Adipose tissue (tissue), 3 donors: ENCODE data around the gene CAMK1. TPM values are rescaled to one million over a fixed set of nuclear protein-coding genes. Genes with fewer than 3 reads are reported as not detected.
A peak's percentile ranks its signal among the peaks of the same experiment; 100 is the strongest.

ENCODE experiments used
- H3K27ac ChIP-seq: one replicate; pipeline ENCODE4 v1.5.1; 2013; ENCODE audit warnings: low read depth, low read length
- WGBS, 3 donors: extraction: QIAGEN DNeasy Blood & Tissue Kit; methylation state at CpG; one replicate each; pipeline ENCODE4 v1.1.7; 2013; 5-methylcytosine and 5-hydroxymethylcytosine counted together
- polyA plus RNA-seq, 3 donors: library from polyadenylated mRNA; stranded (reverse); fragments of 200-250 nt; gene quantifications; one replicate each; pipeline ENCODE4 v1.2.3, GENCODE V29; 2013
- donor health status: healthy with polysubstance abuse.
- donor health status: Bipolar disorder and iron deficiency.
- donor health status: healthy.

The CAMK1 gene
- polyA plus RNA-seq, 3 donors = 13.4 to 121 (median 80.1) TPM

GRCh38 chr3:9797196-9797945 lies 27.6 kb upstream of the CAMK1 start:
- H3K27ac ChIP-seq = no peak overlapping the region
- WGBS, 3 donors = 90 to 91% (median 90%) methylated on average over 12 of the region's 12 CpGs

GRCh38 chr3:9795207-9795606 lies 25.5 kb upstream of the CAMK1 start:
- no peak overlapping the region for H3K27ac ChIP-seq
- WGBS, 3 donors = 72 to 84% (median 81%) methylated on average over 5 of the region's 5 CpGs

- H3K27ac ChIP-seq = no peak overlapping the region
- 90 to 94% (median 91%) methylated on average over 11 of the region's 11 CpGs for WGBS, 3 donors
These were observed 24.7 kb upstream of the CAMK1 start for GRCh38 chr3:9794400-9794799.

- H3K27ac ChIP-seq = peak overlapping the region; percentile 91
- WGBS, 3 donors = 1% methylated on average over 21 to 23 of the region's 23 CpGs
These were observed 23.5 kb upstream of the CAMK1 start for GRCh38 chr3:9793161-9793781.

GRCh38 chr3:9792405-9793160 lies 22.8 kb upstream of the CAMK1 start, which contains the start of the genes ARPC4 and TADA3:
ARPC4 (plus strand) TSS chr3:9793082; CDS start chr3:9793122, 40 bp downstream.
TADA3 (minus strand) TSS chr3:9792473; CDS start chr3:9791466, 1,007 bp downstream.
- 0 to 1% (median 0%) methylated on average over 65 of the region's 65 CpGs for WGBS, 3 donors
- H3K27ac ChIP-seq = peak within 1 kb of the TSS; percentile 91

- 15 to 16% (median 15%) methylated on average over 14 of the region's 14 CpGs for WGBS, 3 donors
- H3K27ac ChIP-seq = peak overlapping the region; percentile 62
These were observed 22.1 kb upstream of the CAMK1 start for GRCh38 chr3:9791790-9792404.

- 84 to 92% (median 89%) methylated on average over 11 of the region's 11 CpGs for WGBS, 3 donors
- no peak overlapping the region for H3K27ac ChIP-seq
These were observed 21.4 kb upstream of the CAMK1 start for GRCh38 chr3:9791127-9791526.

- 87 to 91% (median 87%) methylated on average over 6 of the region's 6 CpGs for WGBS, 3 donors
- H3K27ac ChIP-seq = no peak overlapping the region
These were observed 18.0 kb upstream of the CAMK1 start for GRCh38 chr3:9787714-9788113.

- H3K27ac ChIP-seq = no peak overlapping the region
- 88 to 92% (median 91%) methylated on average over 12 to 13 of the region's 13 CpGs for WGBS, 3 donors
These were observed 17.3 kb upstream of the CAMK1 start for GRCh38 chr3:9786825-9787669.

GRCh38 chr3:9786209-9786739 lies 16.5 kb upstream of the CAMK1 start:
- 87 to 95% (median 93%) methylated on average over 7 of the region's 7 CpGs for WGBS, 3 donors
- H3K27ac ChIP-seq = no peak overlapping the region

GRCh38 chr3:9785602-9786001 lies 15.9 kb upstream of the CAMK1 start:
- H3K27ac ChIP-seq = no peak overlapping the region
- 74 to 82% (median 75%) methylated on average over 7 of the region's 7 CpGs for WGBS, 3 donors

GRCh38 chr3:9784965-9785364 lies 15.2 kb upstream of the CAMK1 start:
- 90 to 93% (median 91%) methylated on average over 4 of the region's 4 CpGs for WGBS, 3 donors
- no peak overlapping the region for H3K27ac ChIP-seq

- H3K27ac ChIP-seq = no peak overlapping the region
- WGBS, 3 donors = 91 to 95% (median 92%) methylated on average over 14 of the region's 14 CpGs
These were observed 14.2 kb upstream of the CAMK1 start for GRCh38 chr3:9783954-9784353.

- H3K27ac ChIP-seq = no peak overlapping the region
- WGBS, 3 donors = 39 to 67% (median 48%) methylated on average over 3 of the region's 3 CpGs
These were observed 13.0 kb upstream of the CAMK1 start for GRCh38 chr3:9782770-9783169.

GRCh38 chr3:9781978-9782603 lies 12.3 kb upstream of the CAMK1 start:
- WGBS, 3 donors = 67 to 76% (median 69%) methylated on average over 3 of the region's 3 CpGs
- no peak overlapping the region for H3K27ac ChIP-seq

GRCh38 chr3:9781551-9781950 lies 11.8 kb upstream of the CAMK1 start:
- 44 to 71% (median 45%) methylated on average over 1 of the region's 1 CpG for WGBS, 3 donors

GRCh38 chr3:9780910-9781309 lies 11.2 kb upstream of the CAMK1 start:
- H3K27ac ChIP-seq = no peak overlapping the region
- 93 to 99% (median 94%) methylated on average over 4 of the region's 4 CpGs for WGBS, 3 donors

More at GRCh38 chr3:9781551-9781950, 11.8 kb upstream of the CAMK1 start:
- no peak overlapping the region for H3K27ac ChIP-seq
